ENCODE measurements around the gene TSPOAP1.

DNA sequence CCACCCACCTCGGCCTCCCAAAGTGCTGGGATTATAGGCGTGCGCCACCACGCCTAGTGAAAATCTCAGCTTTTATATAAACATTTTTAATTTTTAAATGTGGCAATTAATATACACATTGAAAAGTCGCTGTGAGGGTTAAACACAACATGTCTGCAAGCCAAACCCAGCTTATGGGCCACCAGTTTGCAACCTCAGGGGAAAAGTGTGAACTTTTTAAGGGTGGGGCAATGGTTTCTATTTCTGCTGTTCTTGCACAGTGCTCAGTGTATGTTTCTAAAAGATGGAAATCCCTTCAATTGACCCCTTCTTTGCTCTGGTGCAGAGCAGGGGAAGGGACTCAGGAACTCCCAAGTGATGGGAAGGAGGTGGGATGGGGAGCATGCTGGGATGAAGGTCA, 41.7 kb upstream of the TSPOAP1 start:
- TF ChIP-seq POLR2AphosphoS5 (IDR thresholded peaks at IDR 0.05; ENCODE audit: low read depth, low read length) = no peak
- TF ChIP-seq SIN3A (IDR thresholded peaks at IDR 0.05; ENCODE audit: borderline replicate concordance, insufficient read depth, low read length) = no peak

All from PFSK-1 (cell line).